ENCODE results near the gene GABARAPL1.

- TF ChIP-seq CTCF (IDR thresholded peaks at IDR 0.05; ENCODE audit: insufficient read depth, low read depth, low read length) (peak; percentile 53), EZH2 (IDR thresholded peaks at IDR 0.05; ENCODE audit: insufficient read depth, low read length) (no peak)
These were observed 21.9 kb upstream of the GABARAPL1 start for GRCh38 chr12:10190558-10191388.
